Osteocyte (in vitro differentiated cells): ENCODE results near the gene SSC5D. TPM values are rescaled to one million over a fixed set of nuclear protein-coding genes. Genes with fewer than 3 reads are reported as not detected.

Experiments used
- DNase-seq: peaks from one replicate; pipeline ENCODE4 v3.0.0; 2021; ENCODE audit warnings: mixed read lengths; ENCODE audit not compliant: unreplicated experiment; ENCODE audit errors: extremely low spot score
- H3K27ac Mint-ChIP-seq: one replicate; pipeline ENCODE4 v1.8.0; 2021; ENCODE audit warnings: mild to moderate bottlenecking, mixed read lengths; ENCODE audit not compliant: unreplicated experiment
- H3K27me3 Mint-ChIP-seq: one replicate; pipeline ENCODE4 v1.8.0; 2021; ENCODE audit warnings: mixed read lengths; ENCODE audit not compliant: unreplicated experiment
- H3K36me3 Mint-ChIP-seq: one replicate; pipeline ENCODE4 v1.8.0; 2021; ENCODE audit warnings: mixed read lengths; ENCODE audit not compliant: unreplicated experiment
- H3K4me1 Mint-ChIP-seq: one replicate; pipeline ENCODE4 v1.8.0; 2021; ENCODE audit warnings: mixed read lengths; ENCODE audit not compliant: unreplicated experiment
- H3K4me3 Mint-ChIP-seq: one replicate; pipeline ENCODE4 v1.8.0; 2021; ENCODE audit warnings: mild to moderate bottlenecking, moderate library complexity, mixed read lengths; ENCODE audit not compliant: unreplicated experiment
- H3K9me3 Mint-ChIP-seq: one replicate; pipeline ENCODE4 v1.8.0; 2021; ENCODE audit warnings: mixed read lengths; ENCODE audit not compliant: unreplicated experiment
- CTCF ChIP-seq: fragments of 200-600 bp; sonication (generic); IDR thresholded peaks from 2 replicates; pipeline ENCODE4 v1.5.0; 2021; ENCODE audit warnings: antibody characterized with exemption, mild to moderate bottlenecking, moderate library complexity
- total RNA-seq: library from RNA; stranded (reverse); gene quantifications from 2 replicates; pipeline ENCODE4 v1.2.1, GENCODE V29; 2021

The SSC5D gene
- total RNA-seq, 1 donor from 2014 or later: 21.5 TPM

GRCh38 chr19:55567708-55568328 lies 79.6 kb downstream of the SSC5D start:
- H3K27ac Mint-ChIP-seq: no peak overlapping the region

More at GRCh38 chr19:55567708-55568328, 79.6 kb downstream of the SSC5D start:
- Mint-ChIP-seq H3K27me3 (peaks cover 9% of the 10 kb centered on the region), H3K4me3 (no peak overlapping the region), H3K36me3 (no peaks in the 10 kb centered on the region), H3K9me3 (no peaks in the 10 kb centered on the region), H3K4me1 (no peaks in the 10 kb centered on the region)
- DNase-seq: no peak
- no peak for TF ChIP-seq CTCF

Other genes starting within 250 kb of the SSC5D start
- 63.0 and 67.1 TPM in 2 replicates for gene PPP6R1, start 229.4 kb upstream of the SSC5D start, total RNA-seq
- 29.8 and 33.2 TPM in 2 replicates for gene HSPBP1, start 208.3 kb upstream of the SSC5D start, total RNA-seq
- 18.0 and 23.9 TPM in 2 replicates for gene BRSK1, start 204.4 kb upstream of the SSC5D start, total RNA-seq
- gene TMEM150B, start 163.1 kb upstream of the SSC5D start, total RNA-seq: not detected in 2 replicates
- 12.4 and 18.6 TPM in 2 replicates for gene KMT5C, start 148.6 kb upstream of the SSC5D start, total RNA-seq
- not detected in 2 replicates for gene COX6B2, start 133.7 kb upstream of the SSC5D start, total RNA-seq
- not detected in 2 replicates for gene GARIN5B, start 125.2 kb upstream of the SSC5D start, total RNA-seq
- gene IL11, start 118.0 kb upstream of the SSC5D start, total RNA-seq: 0.91 and 1.0 TPM in 2 replicates
- not detected in 2 replicates for gene TMEM190, start 111.6 kb upstream of the SSC5D start, total RNA-seq
- gene TMEM238, start 104.1 kb upstream of the SSC5D start, total RNA-seq: 0.70 and 1.1 TPM in 2 replicates
- gene RPL28, start 102.5 kb upstream of the SSC5D start, total RNA-seq: 1,845 and 2,000 TPM in 2 replicates
- gene UBE2S, start 80.6 kb upstream of the SSC5D start, total RNA-seq: 70.7 and 71.1 TPM in 2 replicates
- not detected in 2 replicates for gene SHISA7, start 45.1 kb upstream of the SSC5D start, total RNA-seq
- gene ISOC2, start 26.8 kb upstream of the SSC5D start, total RNA-seq: 37.0 and 39.8 TPM in 2 replicates
- gene C19orf85, start 23.7 kb upstream of the SSC5D start, total RNA-seq: not detected in 2 replicates
- gene ZNF628, start 11.8 kb upstream of the SSC5D start, total RNA-seq: 10.4 and 11.6 TPM in 2 replicates
- gene NAT14, start 3.2 kb upstream of the SSC5D start, total RNA-seq: 54.2 and 58.2 TPM in 2 replicates
- gene SBK2, start 48.7 kb downstream of the SSC5D start, total RNA-seq: not detected in 2 replicates
- not detected in 2 replicates for gene SBK3, start 57.1 kb downstream of the SSC5D start, total RNA-seq
- 27.4 and 29.2 TPM in 2 replicates for gene ZNF579, start 92.4 kb downstream of the SSC5D start, total RNA-seq
- 17.0 and 19.1 TPM in 2 replicates for gene FIZ1, start 111.1 kb downstream of the SSC5D start, total RNA-seq
- 15.5 and 15.6 TPM in 2 replicates for gene ZNF524, start 111.9 kb downstream of the SSC5D start, total RNA-seq
- gene ZNF865, start 117.2 kb downstream of the SSC5D start, total RNA-seq: 16.9 and 19.2 TPM in 2 replicates
- 9.2 and 9.6 TPM in 2 replicates for gene ZNF784, start 136.1 kb downstream of the SSC5D start, total RNA-seq
- 62.3 and 79.8 TPM in 2 replicates for gene ZNF580, start 152.6 kb downstream of the SSC5D start, total RNA-seq
- 29.6 and 33.8 TPM in 2 replicates for gene ZNF581, start 155.2 kb downstream of the SSC5D start, total RNA-seq
- 25.9 and 28.1 TPM in 2 replicates for gene CCDC106, start 159.8 kb downstream of the SSC5D start, total RNA-seq
- gene U2AF2, start 166.6 kb downstream of the SSC5D start, total RNA-seq: 174 and 189 TPM in 2 replicates
- gene EPN1, start 186.8 kb downstream of the SSC5D start, total RNA-seq: 142 and 148 TPM in 2 replicates
- gene NLRP9, start 250.0 kb downstream of the SSC5D start, total RNA-seq: not detected in 2 replicates